Stomach (tissue), 19 donors: ENCODE measurements around the gene GNA14. TPM values are rescaled to one million over a fixed set of nuclear protein-coding genes. Genes with fewer than 3 reads are reported as not detected.
"Not testable (repeated sequence)": the region's sequence is repeated elsewhere in the genome, so short reads cannot be mapped to it uniquely, and the experiment has no call there.

Experiments used
- DNase-seq, 2 donors: peaks; one replicate each; pipeline versions ENCODE4 v3.0.0 to v3.0.0-alpha.2; 2013 to 2019
- H3K27ac ChIP-seq, 5 donors: fragments of 200-600 bp in 4 of 5; sonication (generic) in 4 of 5; one replicate each; pipeline ENCODE4 v1.5.1; 2013 to 2019; ENCODE audit warnings: mild to moderate bottlenecking in 1 of 5, moderate library complexity in 1 of 5
- H3K27me3 ChIP-seq, 3 donors: fragments of 200-600 bp; sonication (generic); one replicate each; pipeline ENCODE4 v1.5.1; 2017 to 2019; ENCODE audit warnings: mixed run types in 1 of 3
- H3K36me3 ChIP-seq, 4 donors: fragments of 200-600 bp; sonication (generic); 1 replicate in 3 of 4; 2 replicates in 1 of 4; pipeline ENCODE4 v1.5.1; 2016 to 2019
- H3K4me1 ChIP-seq, 4 donors: fragments of 200-600 bp; sonication (generic); one replicate each; pipeline ENCODE4 v1.5.1; 2016 to 2019
- H3K4me3 ChIP-seq, 4 donors: fragments of 200-600 bp; sonication (generic) in 3 of 4; one replicate each; pipeline ENCODE4 v1.5.1; 2016 to 2019; ENCODE audit warnings: mild to moderate bottlenecking in 1 of 4
- H3K9me3 ChIP-seq, 4 donors: fragments of 200-600 bp; sonication (generic); one replicate each; pipeline ENCODE4 v1.5.1; 2016 to 2019
- EP300 ChIP-seq: sonication (generic); formaldehyde crosslinking; IDR thresholded peaks from one replicate; pipeline ENCODE4 v1.6.1; 2017; ENCODE audit warnings: antibody characterized with exemption
- POLR2A ChIP-seq, 4 donors: fragments of 450-650 bp; IDR thresholded peaks; one replicate each; pipeline ENCODE4 v1.6.1; 2016; ENCODE audit warnings: antibody characterized with exemption in 4 of 4, control low read depth in 2 of 4, mild to moderate bottlenecking in 1 of 4, moderate library complexity in 1 of 4
- POLR2AphosphoS5 ChIP-seq, 3 donors: sonication (generic); formaldehyde crosslinking; IDR thresholded peaks; one replicate each; pipeline ENCODE4 v1.6.1; 2016; ENCODE audit warnings: antibody characterized with exemption in 3 of 3
- WGBS, 5 donors: extraction: QIAGEN DNeasy Blood & Tissue Kit in 3 of 5; methylation state at CpG; one replicate each; pipeline versions ENCODE4 v1.1.5 to v1.1.7; 2013 to 2018; 5-methylcytosine and 5-hydroxymethylcytosine counted together
- intact Hi-C: fragments of 100-400 bp; cut with DNase I; formaldehyde crosslinking; loops from one replicate; pipeline ENCODE4 v1.15.1; 2023; ENCODE audit warnings: low total_unique reads
- long read RNA-seq, 10 donors: transcript quantifications; one replicate each; lab custom pipeline, GENCODE V29; 2026
- polyA plus RNA-seq, 3 donors: library from polyadenylated mRNA; stranded (reverse); fragments of 200-250 nt; gene quantifications; one replicate each; pipeline ENCODE4 v1.2.3, GENCODE V29; 2013
- total RNA-seq, 5 donors: library from RNA; depleted of rRNA; stranded (reverse); fragments of >200 nt; gene quantifications; one replicate each; pipeline versions ENCODE4 v1.1.0 to v1.2.3, GENCODE V29; 2014 to 2016
- TF ChIP-seq, protein P1 (sequence below), 7 experiments: fragments of 450-650 bp in 4 of 7; fragments of 200-600 bp in 3 of 7; sonication (generic) in 3 of 7; IDR thresholded peaks; one replicate each; pipeline ENCODE4 v1.5.1; 2016 to 2019; ENCODE audit warnings: antibody characterized with exemption in 7 of 7, control low read depth in 2 of 7, mild to moderate bottlenecking in 1 of 7
- donor health status: healthy with polysubstance abuse.
- donor health status: Bipolar disorder and iron deficiency.
- donor health status: healthy.

Gene GNA14
- total RNA-seq (10 to 100 TPM in 2 of 5 donors, 1 to 10 TPM in 2, not detected in 1; 1.3 to 12.5 (median 7.7) TPM), polyA plus RNA-seq (1 to 10 TPM in 1 of 3 donors, under 1 TPM in 2; 0.46 to 1.1 (median 0.81) TPM)
- long read RNA-seq, donor 1 = 0 reads
- long read RNA-seq, donor 2 = 0 reads
- long read RNA-seq, donor 3 = 0 reads
- long read RNA-seq, donor 4 = 0 reads
- long read RNA-seq, donor 5, partial matches to known transcripts = 0 of 2 reads
- long read RNA-seq, donor 5, other reads (novel, unspliced or antisense) = 0 of 2 reads
- long read RNA-seq, donor 6, partial matches to known transcripts = 0 of 1 reads
- long read RNA-seq, donor 6, other reads (novel, unspliced or antisense) = 0 of 1 reads
- long read RNA-seq, donor 7 = 0 reads
- long read RNA-seq, donor 8, partial matches to known transcripts = 0 of 3 reads
- long read RNA-seq, donor 8, other reads (novel, unspliced or antisense) = 0 of 3 reads
- long read RNA-seq, donor 9 = 0 reads
- long read RNA-seq, donor 10 = 0 reads

DNA sequence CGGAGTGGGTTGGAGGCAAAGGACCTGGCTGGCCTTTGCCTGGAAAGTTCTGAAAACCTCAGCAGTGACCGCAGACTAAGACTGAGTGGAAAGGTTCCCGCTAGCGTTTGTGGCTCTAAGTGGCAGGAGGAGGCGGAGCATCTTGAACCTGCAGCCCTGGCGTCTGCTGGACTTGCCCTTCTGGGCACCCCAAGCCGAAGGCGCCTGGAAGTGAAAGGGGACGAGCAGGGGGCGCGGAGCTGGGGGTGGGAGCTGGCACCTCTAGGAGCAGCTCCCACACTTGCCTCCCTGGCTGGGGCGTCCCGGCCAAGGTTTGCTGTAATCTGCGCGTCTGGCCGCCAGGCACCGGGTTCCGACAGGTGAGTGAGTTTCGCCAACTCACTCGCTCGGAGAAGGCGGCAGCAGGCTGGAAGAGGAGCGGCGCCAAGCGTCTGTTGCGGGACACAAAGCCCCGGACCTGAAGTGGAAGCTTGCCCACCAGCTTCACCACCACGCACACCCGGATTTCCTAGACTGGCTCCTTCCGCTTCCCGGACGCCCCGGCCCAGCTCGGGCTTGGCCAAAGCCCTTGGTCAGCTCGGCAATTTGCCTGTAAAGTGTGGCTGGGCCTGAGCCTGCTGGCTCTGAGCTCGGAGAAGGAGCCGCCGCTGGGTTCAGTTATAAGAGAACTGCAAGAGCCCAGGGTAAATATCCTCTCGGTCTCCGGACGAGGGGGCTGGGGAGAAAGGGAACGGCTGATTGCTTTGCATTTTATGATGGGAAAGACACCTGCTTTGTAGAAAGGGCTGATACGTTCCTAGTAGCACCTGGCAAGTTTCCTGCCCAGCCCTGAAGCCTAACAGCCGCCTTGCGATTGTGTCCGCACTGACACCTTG is at the start of gene GNA14:
Gene GNA14, minus strand, starts transcription at position 89 of the 875 bp plus-strand sequence. CDS start 529 bp downstream, outside the sequence.
- Histone ChIP-seq H3K4me3 (peak within 1 kb of the TSS; percentile 52 to 70 (median 60)), H3K36me3 (no peaks in the 10 kb centered on the region), H3K27me3 (peaks cover 0 to 19% (median 13%) of the 10 kb centered on the region in 3 donors), H3K9me3 (no peaks in the 10 kb centered on the region), H3K27ac (peak within 1 kb of the TSS; percentile 38 to 76 (median 61)), H3K4me1 (peaks cover 9 to 31% (median 26%) of the 10 kb centered on the region in 4 donors)
- 0 to 4% (median 3%) methylated on average over 33 to 46 of the region's 46 CpGs for WGBS, 5 donors
- TF ChIP-seq, protein P1, sequence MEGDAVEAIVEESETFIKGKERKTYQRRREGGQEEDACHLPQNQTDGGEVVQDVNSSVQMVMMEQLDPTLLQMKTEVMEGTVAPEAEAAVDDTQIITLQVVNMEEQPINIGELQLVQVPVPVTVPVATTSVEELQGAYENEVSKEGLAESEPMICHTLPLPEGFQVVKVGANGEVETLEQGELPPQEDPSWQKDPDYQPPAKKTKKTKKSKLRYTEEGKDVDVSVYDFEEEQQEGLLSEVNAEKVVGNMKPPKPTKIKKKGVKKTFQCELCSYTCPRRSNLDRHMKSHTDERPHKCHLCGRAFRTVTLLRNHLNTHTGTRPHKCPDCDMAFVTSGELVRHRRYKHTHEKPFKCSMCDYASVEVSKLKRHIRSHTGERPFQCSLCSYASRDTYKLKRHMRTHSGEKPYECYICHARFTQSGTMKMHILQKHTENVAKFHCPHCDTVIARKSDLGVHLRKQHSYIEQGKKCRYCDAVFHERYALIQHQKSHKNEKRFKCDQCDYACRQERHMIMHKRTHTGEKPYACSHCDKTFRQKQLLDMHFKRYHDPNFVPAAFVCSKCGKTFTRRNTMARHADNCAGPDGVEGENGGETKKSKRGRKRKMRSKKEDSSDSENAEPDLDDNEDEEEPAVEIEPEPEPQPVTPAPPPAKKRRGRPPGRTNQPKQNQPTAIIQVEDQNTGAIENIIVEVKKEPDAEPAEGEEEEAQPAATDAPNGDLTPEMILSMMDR (IDR thresholded peaks at IDR 0.05) = no peak
- TF ChIP-seq POLR2AphosphoS5 (IDR thresholded peaks at IDR 0.05) (no peak), EP300 (no peak), POLR2A (IDR thresholded peaks at IDR 0.05) (no peak)
- DNase-seq = peak; percentile 66 to 80
- intact Hi-C loops = loop anchor here (10.0 kb wide), 1 partner anchor 194 kb away; no protein-coding TSS in a partner anchor

DNA sequence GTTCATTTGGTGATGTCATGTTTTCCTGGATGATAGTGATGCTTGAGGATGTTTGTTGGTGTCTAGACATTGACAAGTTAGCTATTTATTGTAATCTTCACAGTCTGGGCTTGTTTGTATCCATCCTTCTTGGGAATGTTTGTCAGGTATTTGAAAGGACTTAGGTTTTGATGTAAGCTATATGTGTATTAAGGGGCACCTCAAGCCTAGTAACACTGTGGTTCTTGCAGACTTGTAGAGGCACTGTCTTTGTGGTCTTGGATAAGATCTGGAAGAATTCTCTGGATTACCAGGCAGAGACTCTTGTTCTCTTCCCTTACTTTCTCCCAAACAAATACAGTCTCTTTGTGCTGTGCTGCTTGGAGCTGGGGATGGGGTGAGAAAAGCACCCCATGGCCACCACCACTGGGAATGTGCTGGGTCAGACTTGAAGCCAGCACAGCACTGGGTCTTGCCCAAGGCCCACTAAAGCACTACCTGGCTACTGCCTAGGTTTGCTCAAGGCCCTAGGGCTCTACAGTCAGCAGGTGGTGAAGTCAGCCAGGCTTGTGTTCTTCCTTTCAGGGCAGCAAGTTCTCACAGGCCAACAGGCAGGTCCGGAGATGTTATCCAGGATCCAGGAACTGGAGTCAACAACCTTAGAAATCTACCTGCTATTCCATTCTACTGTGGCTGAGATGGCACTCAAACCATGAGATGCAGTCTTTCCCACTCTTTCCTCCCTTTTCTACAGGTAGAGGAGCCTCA is 49.3 kb upstream of the GNA14 start:
- WGBS, 5 donors = 89 to 100% (median 96%) methylated on average over 1 of the region's 1 CpG
- intact Hi-C loops = no loop called here

GRCh38 chr9:77690723-77691122 is 42.6 kb upstream of the GNA14 start:
- 87 to 97% (median 93%) methylated on average over 3 of the region's 3 CpGs for WGBS, 5 donors
- H3K9me3 ChIP-seq, H3K27me3 ChIP-seq, H3K36me3 ChIP-seq, H3K4me1 ChIP-seq, DNase-seq, H3K27ac ChIP-seq, H3K4me3 ChIP-seq, intact Hi-C loops: not testable (repeated sequence)

More for the DNA sequence above, 49.3 kb upstream of the GNA14 start:
- DNase-seq = no peak
- TF ChIP-seq EP300 (no peak), POLR2AphosphoS5 (IDR thresholded peaks at IDR 0.05) (no peak), POLR2A (IDR thresholded peaks at IDR 0.05) (no peak)
- TF ChIP-seq, protein P1 (IDR thresholded peaks at IDR 0.05) = no peak
- no peaks in the 10 kb centered on the region for H3K27me3 ChIP-seq
- peaks cover 0 to 21% (median 7%) of the 10 kb centered on the region in 4 donors for H3K9me3 ChIP-seq
- H3K4me1 ChIP-seq = no peaks in the 10 kb centered on the region
- no peak overlapping the region for H3K27ac ChIP-seq
- H3K4me3 ChIP-seq = no peak overlapping the region
- H3K36me3 ChIP-seq = no peaks in the 10 kb centered on the region

GRCh38 chr9:77690119-77690518 is 42.0 kb upstream of the GNA14 start:
- H3K4me1 ChIP-seq, intact Hi-C loops, H3K27me3 ChIP-seq, DNase-seq, H3K27ac ChIP-seq, H3K36me3 ChIP-seq, H3K4me3 ChIP-seq, H3K9me3 ChIP-seq: not testable (repeated sequence)
- WGBS, 5 donors = 70 to 93% (median 86%) methylated on average over 3 of the region's 3 CpGs

DNA sequence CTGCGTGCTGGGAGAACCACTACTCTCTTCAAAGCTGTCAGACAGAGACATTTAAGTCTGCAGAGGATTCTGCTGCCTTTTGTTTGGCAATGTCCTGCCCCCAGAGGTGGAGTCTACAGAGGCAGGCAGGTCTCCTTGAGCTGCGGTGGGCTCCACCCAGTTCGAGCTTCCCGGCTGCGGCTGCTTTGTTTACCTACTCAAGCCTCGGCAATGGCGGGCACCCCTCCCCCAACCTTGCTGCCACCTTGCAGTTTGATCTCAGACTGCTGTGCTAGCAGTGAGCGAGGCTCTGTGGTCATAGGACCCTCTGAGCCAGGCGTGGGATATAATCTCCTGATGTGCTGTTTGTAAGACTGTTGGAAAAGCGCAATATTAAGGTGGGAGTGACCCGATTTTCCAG is 39.6 kb upstream of the GNA14 start:
- H3K27ac ChIP-seq, H3K9me3 ChIP-seq, DNase-seq, H3K36me3 ChIP-seq, H3K27me3 ChIP-seq, H3K4me3 ChIP-seq, intact Hi-C loops, H3K4me1 ChIP-seq: not testable (repeated sequence)
- 82 to 91% (median 88%) methylated on average over 11 of the region's 11 CpGs for WGBS, 5 donors
